HCT116 (cell line): ENCODE data around the gene KNDC1. TPM values are rescaled to one million over a fixed set of nuclear protein-coding genes. Genes with fewer than 3 reads are reported as not detected.

Experiments
- ATAC-seq: fragments of 200-7000 bp; cut with Tn5 transposase; 2 replicates; pipeline ENCODE4 v1.9.1; 2020; ENCODE audit warnings: mild to moderate bottlenecking, moderate library complexity
- BruUV-seq: library from RNA; stranded (reverse); fragments of 400-500 nt; replicated peaks from 2 replicates; lab custom pipeline; 2021; lab: Mats Ljungman, UMichigan
- CTCF ChIA-PET: fragments of 300-600 bp; sonication (Branson Sonifier 250); formaldehyde crosslinking; loops from one replicate; lab custom pipeline; 2021; ENCODE audit warnings: antibody characterized with exemption; lab: Charles Lee
- POLR2A ChIA-PET: fragments of 300-600, 350-600 bp; sonication (Branson Sonifier 250); formaldehyde crosslinking; loops from one replicate; lab custom pipeline; 2021; ENCODE audit warnings: antibody characterized with exemption; lab: Charles Lee
- RAD21 ChIA-PET, 2 experiments: fragments of 300-600 bp; sonication (Branson Sonifier 250); formaldehyde crosslinking; loops; one replicate each; lab custom pipeline; 2023; ENCODE audit warnings: low total read pairs in 2 of 2; ENCODE audit not compliant: uncharacterized antibody in 2 of 2, unreplicated experiment in 2 of 2, low non-redundant PET in 1 of 2; lab: Charles Lee
- DNase-seq: peaks from one replicate; pipeline ENCODE4 v3.0.0-alpha.2; 2010; ENCODE audit warnings: low read depth, low spot score
- H2AFZ ChIP-seq: fragments of 200-600 bp; shearing (Covaris generic), sonication (generic); 2 replicates; pipeline ENCODE4 v1.6.1; 2017; ENCODE audit warnings: low read depth, mixed run types, mixed read lengths, antibody characterized with exemption, low read length; ENCODE audit not compliant: poor library complexity, severe bottlenecking
- H3K27ac ChIP-seq: 2 replicates; pipeline ENCODE4 v1.5.1; 2012; ENCODE audit warnings: low read depth, low read length
- H3K27me3 ChIP-seq: fragments of 200-600 bp; sonication (generic); 2 replicates; pipeline ENCODE4 v1.6.1; 2016; ENCODE audit warnings: mixed run types, low read length, mixed read lengths; ENCODE audit not compliant: insufficient read depth
- H3K36me3 ChIP-seq, 2 experiments: fragments of 200-500 bp in 1 of 2; fragments of 200-600 bp in 1 of 2; sonication (Bioruptor generic) in 1 of 2; sonication (generic) in 1 of 2; 2 replicates each; pipeline versions ENCODE4 v1.5.1 to v1.6.1; 2014 to 2016; ENCODE audit warnings: low read length in 2 of 2, inconsistent platforms in 1 of 2, mixed read lengths in 1 of 2, mixed run types in 1 of 2; ENCODE audit not compliant: insufficient read depth in 2 of 2, control insufficient read depth in 1 of 2
- H3K4me1 ChIP-seq, 2 experiments: fragments of 200-600 bp in 1 of 2; sonication (generic) in 1 of 2; 2 replicates each; pipeline versions ENCODE4 v1.5.1 to v1.6.1; 2012 to 2017; ENCODE audit warnings: low read length in 2 of 2, inconsistent platforms in 1 of 2, mild to moderate bottlenecking in 1 of 2, mixed read lengths in 1 of 2, mixed run types in 1 of 2, moderate library complexity in 1 of 2; ENCODE audit not compliant: insufficient read depth in 2 of 2, control insufficient read depth in 1 of 2
- H3K4me2 ChIP-seq: fragments of 200-600 bp; sonication (generic); 2 replicates; pipeline ENCODE4 v1.6.1; 2017; ENCODE audit warnings: mixed run types, low read length, mixed read lengths
- H3K4me3 ChIP-seq, 2 experiments: fragments of 200-600 bp in 1 of 2; sonication (generic) in 1 of 2; replicated peaks in 1 of 2; 2 replicates each; pipeline ENCODE4 v1.5.1; 2011 to 2016; ENCODE audit warnings: low read length in 2 of 2, control low read depth in 1 of 2, low read depth in 1 of 2, mild to moderate bottlenecking in 1 of 2, mixed read lengths in 1 of 2, mixed run types in 1 of 2
- H3K79me2 ChIP-seq: fragments of 200-600 bp; sonication (generic); 2 replicates; pipeline ENCODE4 v1.6.1; 2017; ENCODE audit warnings: mild to moderate bottlenecking, mixed run types, low read length, moderate library complexity, mixed read lengths; ENCODE audit not compliant: insufficient read depth
- H3K9ac ChIP-seq: fragments of 200-600 bp; sonication (generic); 2 replicates; pipeline ENCODE4 v1.6.1; 2016; ENCODE audit warnings: low read length, mixed read lengths
- H3K9me2 ChIP-seq: fragments of 200-600 bp; sonication (generic), shearing (Covaris generic); 2 replicates; pipeline ENCODE4 v1.6.1; 2017; ENCODE audit warnings: mixed run types, mild to moderate bottlenecking, moderate library complexity; ENCODE audit not compliant: insufficient read depth
- H3K9me3 ChIP-seq, 2 experiments: fragments of 200-500 bp in 1 of 2; fragments of 200-600 bp in 1 of 2; sonication (Bioruptor generic) in 1 of 2; sonication (generic) in 1 of 2; 2 replicates each; pipeline ENCODE4 v1.6.1; 2014 to 2017; ENCODE audit warnings: low read length in 2 of 2, mixed read lengths in 2 of 2, inconsistent platforms in 1 of 2, low read depth in 1 of 2, mild to moderate bottlenecking in 1 of 2, mixed run types in 1 of 2, moderate library complexity in 1 of 2; ENCODE audit not compliant: control insufficient read depth in 1 of 2, insufficient read depth in 1 of 2
- H4K20me1 ChIP-seq: fragments of 200-600 bp; sonication (generic), shearing (Covaris generic); 2 replicates; pipeline ENCODE4 v1.6.1; 2017; ENCODE audit warnings: mixed run types, mild to moderate bottlenecking, moderate library complexity; ENCODE audit not compliant: insufficient read depth
- CBX3 ChIP-seq: IDR thresholded peaks from 2 replicates; pipeline ENCODE4 v1.6.1; 2012; ENCODE audit warnings: low read depth
- CTCF ChIP-seq, 3 experiments: fragments of 200-600 bp in 1 of 3; sonication (generic) in 1 of 3; IDR thresholded peaks in 2 of 3; conservative IDR thresholded peaks in 1 of 3; 2 replicates each; pipeline ENCODE4 v1.5.1; 2012 to 2017; ENCODE audit warnings: low read depth in 2 of 3, low read length in 2 of 3, antibody characterized with exemption in 1 of 3, borderline replicate concordance in 1 of 3, control low read depth in 1 of 3, mild to moderate bottlenecking in 1 of 3, mixed read lengths in 1 of 3, mixed run types in 1 of 3, moderate library complexity in 1 of 3; ENCODE audit not compliant: insufficient read depth in 1 of 3
- EZH2phosphoT487 ChIP-seq: fragments of 200-600 bp; IDR thresholded peaks from 2 replicates; pipeline ENCODE4 v1.6.1; 2018; ENCODE audit warnings: antibody characterized with exemption, borderline replicate concordance
- FOSL1 ChIP-seq: IDR thresholded peaks from 2 replicates; pipeline ENCODE4 v1.6.1; 2012; ENCODE audit warnings: low read depth
- MAX ChIP-seq: IDR thresholded peaks from 2 replicates; pipeline ENCODE4 v1.6.1; 2012
- POLR2A ChIP-seq: IDR thresholded peaks from 2 replicates; pipeline ENCODE4 v1.7.0; 2011; ENCODE audit warnings: borderline replicate concordance; ENCODE audit not compliant: insufficient read depth, insufficient read length; ENCODE audit errors: extremely low read depth
- POLR2AphosphoS5 ChIP-seq: IDR thresholded peaks from 2 replicates; pipeline ENCODE4 v1.6.1; 2011; ENCODE audit warnings: mild to moderate bottlenecking, low read depth, low read length, moderate library complexity
- RAD21 ChIP-seq: IDR thresholded peaks from 2 replicates; pipeline ENCODE4 v1.6.1; 2012; ENCODE audit warnings: low read depth, mild to moderate bottlenecking
- SIN3A ChIP-seq: IDR thresholded peaks from 2 replicates; pipeline ENCODE4 v1.6.1; 2012; ENCODE audit warnings: low read depth
- YY1 ChIP-seq: IDR thresholded peaks from 2 replicates; pipeline ENCODE4 v1.6.1; 2011; ENCODE audit warnings: low read length, low read depth, moderate library complexity, mild to moderate bottlenecking; ENCODE audit not compliant: insufficient replicate concordance; ENCODE audit errors: extremely low read depth
- ZBTB33 ChIP-seq: IDR thresholded peaks from 2 replicates; pipeline ENCODE4 v1.6.1; 2011; ENCODE audit warnings: mild to moderate bottlenecking, low read length, moderate library complexity; ENCODE audit not compliant: insufficient replicate concordance; ENCODE audit errors: extremely low read depth
- ZFX ChIP-seq: fragments of 450-650 bp; IDR thresholded peaks from 2 replicates; pipeline ENCODE4 v1.6.1; 2017
- intact Hi-C: fragments of 100-400 bp; cut with micrococcal nuclease; formaldehyde crosslinking; loops from 2 replicates; pipeline ENCODE4 v1.10.0; 2022
- total RNA-seq: library from RNA; stranded (reverse); gene quantifications from one replicate; pipeline ENCODE4 v1.2.1, GENCODE V29; 2021; ENCODE audit not compliant: unreplicated experiment

Gene KNDC1
- total RNA-seq, 1 experiment from 2014 or later: 3.6 TPM

- POLR2A ChIA-PET: no interaction called here
Measured at GRCh38 chr10:133207041-133207600, 47.1 kb downstream of the KNDC1 start.

More at GRCh38 chr10:133207041-133207600, 47.1 kb downstream of the KNDC1 start:
- ChIA-PET RAD21 (no interaction called here), CTCF (no interaction called here)
- intact Hi-C loops: no loop called here
- Histone ChIP-seq H3K9me2 (no peaks in the 10 kb centered on the region), H3K4me1 (no peaks in the 10 kb centered on the region), H3K36me3 (no peaks in the 10 kb centered on the region), H2AFZ (no peak overlapping the region), H3K27ac (no peak overlapping the region), H3K27me3 (no peaks in the 10 kb centered on the region), H3K4me3 (no peak overlapping the region), H3K79me2 (no peaks in the 10 kb centered on the region), H3K9ac (no peak overlapping the region), H3K9me3 (no peaks in the 10 kb centered on the region), H4K20me1 (no peaks in the 10 kb centered on the region), H3K4me2 (no peak overlapping the region)
- ATAC-seq: no peak
- no TSS peak for BruUV-seq
- TF ChIP-seq RAD21: no peak
- TF ChIP-seq CBX3: no peak
- TF ChIP-seq POLR2A: no peak
- TF ChIP-seq EZH2phosphoT487: no peak
- TF ChIP-seq ZFX: no peak
- no peak for TF ChIP-seq POLR2AphosphoS5
- no peak for TF ChIP-seq ZBTB33
- TF ChIP-seq CTCF (IDR thresholded peaks at IDR 0.05 in 2 of 3, conservative IDR thresholded peaks at IDR 0.05 in 1 of 3; ENCODE audit: borderline replicate concordance in 1 of 3, insufficient read depth in 1 of 3, low read depth in 2 of 3, low read length in 2 of 3): no peak
- no peak for TF ChIP-seq SIN3A
- TF ChIP-seq FOSL1: no peak
- TF ChIP-seq MAX: no peak
- TF ChIP-seq YY1: no peak
- TF ChIP-seq, all 23 proteins: peak for 0
- DNase-seq: no peak
